Peyer's patch (tissue), 4 donors: ENCODE measurements around the gene CFAP70. TPM values are rescaled to one million over a fixed set of nuclear protein-coding genes. Genes with fewer than 3 reads are reported as not detected.

Experiments used
- DNase-seq, 3 donors: peaks; one replicate each; pipeline ENCODE4 v3.0.0-alpha.2; 2017 to 2019
- H3K27ac ChIP-seq, 4 donors: fragments of 200-600 bp; sonication (generic); one replicate each; pipeline ENCODE4 v1.5.1; 2016 to 2019
- H3K27me3 ChIP-seq, 2 donors: fragments of 200-600 bp; sonication (generic); one replicate each; pipeline ENCODE4 v1.5.1; 2019
- H3K36me3 ChIP-seq, 3 donors: fragments of 200-600 bp; sonication (generic); one replicate each; pipeline ENCODE4 v1.5.1; 2016 to 2019
- H3K4me1 ChIP-seq, 4 donors: fragments of 200-600 bp; sonication (generic); one replicate each; pipeline ENCODE4 v1.5.1; 2016 to 2019
- H3K4me3 ChIP-seq, 4 donors: fragments of 200-600 bp; sonication (generic); 1 replicate in 3 of 4; 2 replicates in 1 of 4; pipeline ENCODE4 v1.5.1; 2016 to 2019; ENCODE audit warnings: mild to moderate bottlenecking in 1 of 4
- H3K9me3 ChIP-seq, 4 donors: fragments of 200-600 bp; sonication (generic); one replicate each; pipeline ENCODE4 v1.5.1; 2016 to 2019; ENCODE audit warnings: mild to moderate bottlenecking in 1 of 4
- POLR2A ChIP-seq, 2 donors: fragments of 450-650 bp; IDR thresholded peaks; one replicate each; pipeline ENCODE4 v1.5.1; 2017; ENCODE audit warnings: antibody characterized with exemption in 2 of 2, mild to moderate bottlenecking in 2 of 2, moderate library complexity in 2 of 2
- total RNA-seq, 4 donors: library from RNA; depleted of rRNA; stranded (reverse); fragments of >200 nt; gene quantifications; one replicate each; pipeline ENCODE4 v1.1.0, GENCODE V29; 2016
- TF ChIP-seq, protein P1 (sequence below), 6 experiments: fragments of 450-650 bp in 4 of 6; fragments of 200-600 bp in 2 of 6; sonication (generic) in 1 of 6; IDR thresholded peaks; one replicate each; pipeline ENCODE4 v1.5.1; 2017 to 2019; ENCODE audit warnings: antibody characterized with exemption in 6 of 6, mild to moderate bottlenecking in 3 of 6, moderate library complexity in 1 of 6

Gene CFAP70
- total RNA-seq, 4 donors from 2014 or later = 0.88 to 5.8 (median 2.5) TPM

DNA sequence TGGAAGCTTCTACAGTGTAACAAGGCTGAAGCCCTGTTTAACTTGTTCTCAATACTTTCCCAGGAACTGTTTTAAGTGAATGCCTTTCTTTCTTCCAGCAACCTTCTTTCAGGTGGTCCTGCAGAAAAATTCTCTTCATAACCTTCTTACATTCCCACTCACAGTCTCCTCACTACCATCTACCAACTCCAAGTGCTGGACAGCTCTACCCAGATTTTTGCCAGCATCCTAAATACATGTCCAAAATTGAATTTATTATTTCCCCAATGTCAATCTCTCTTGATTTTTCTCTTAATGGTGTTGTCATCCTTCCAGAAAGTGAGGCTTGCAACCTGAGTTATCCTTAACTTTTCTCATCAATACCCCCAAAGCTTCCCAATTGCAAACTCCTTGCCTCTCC lies 48.2 kb downstream of the CFAP70 start:
- no peak for DNase-seq
- Histone ChIP-seq H3K9me3 (peaks cover 0 to 7% (median 0%) of the 10 kb centered on the region in 4 donors), H3K27ac (no peak overlapping the region), H3K4me3 (no peak overlapping the region), H3K27me3 (no peaks in the 10 kb centered on the region), H3K4me1 (no peaks in the 10 kb centered on the region), H3K36me3 (no peaks in the 10 kb centered on the region)
- TF ChIP-seq POLR2A (IDR thresholded peaks at IDR 0.05) = no peak
- TF ChIP-seq, protein P1, sequence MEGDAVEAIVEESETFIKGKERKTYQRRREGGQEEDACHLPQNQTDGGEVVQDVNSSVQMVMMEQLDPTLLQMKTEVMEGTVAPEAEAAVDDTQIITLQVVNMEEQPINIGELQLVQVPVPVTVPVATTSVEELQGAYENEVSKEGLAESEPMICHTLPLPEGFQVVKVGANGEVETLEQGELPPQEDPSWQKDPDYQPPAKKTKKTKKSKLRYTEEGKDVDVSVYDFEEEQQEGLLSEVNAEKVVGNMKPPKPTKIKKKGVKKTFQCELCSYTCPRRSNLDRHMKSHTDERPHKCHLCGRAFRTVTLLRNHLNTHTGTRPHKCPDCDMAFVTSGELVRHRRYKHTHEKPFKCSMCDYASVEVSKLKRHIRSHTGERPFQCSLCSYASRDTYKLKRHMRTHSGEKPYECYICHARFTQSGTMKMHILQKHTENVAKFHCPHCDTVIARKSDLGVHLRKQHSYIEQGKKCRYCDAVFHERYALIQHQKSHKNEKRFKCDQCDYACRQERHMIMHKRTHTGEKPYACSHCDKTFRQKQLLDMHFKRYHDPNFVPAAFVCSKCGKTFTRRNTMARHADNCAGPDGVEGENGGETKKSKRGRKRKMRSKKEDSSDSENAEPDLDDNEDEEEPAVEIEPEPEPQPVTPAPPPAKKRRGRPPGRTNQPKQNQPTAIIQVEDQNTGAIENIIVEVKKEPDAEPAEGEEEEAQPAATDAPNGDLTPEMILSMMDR (IDR thresholded peaks at IDR 0.05) = no peak

DNA sequence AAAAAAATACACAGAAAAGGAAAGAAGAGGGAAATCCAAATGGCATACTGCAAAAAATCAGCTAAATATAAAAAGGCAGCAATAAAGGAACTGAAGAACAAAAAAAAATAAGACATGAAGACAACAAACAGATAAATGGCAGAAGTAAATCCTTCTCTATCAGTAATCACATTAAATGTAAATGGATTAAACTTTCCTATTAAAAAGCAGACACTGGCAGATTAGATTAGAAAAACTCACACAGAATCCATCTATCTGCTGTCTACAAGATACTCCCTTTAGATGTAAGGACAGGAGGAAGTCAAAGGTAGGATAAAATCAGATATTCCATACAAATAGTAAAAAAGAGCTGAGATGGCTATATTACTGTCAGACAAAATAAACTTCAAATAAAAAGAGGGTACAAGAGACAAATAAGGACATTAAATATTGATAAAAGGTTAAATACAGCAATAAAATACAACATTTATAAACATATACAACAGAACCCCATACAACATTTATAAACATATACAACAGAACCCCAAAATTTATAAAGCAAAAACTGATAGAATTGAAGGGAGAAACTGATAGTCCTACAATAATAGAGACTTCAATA lies 51.4 kb downstream of the CFAP70 start:
- H3K4me1 ChIP-seq = no peaks in the 10 kb centered on the region
- H3K4me3 ChIP-seq = no peak overlapping the region
- no peaks in the 10 kb centered on the region for H3K27me3 ChIP-seq
- TF ChIP-seq, protein P1 (IDR thresholded peaks at IDR 0.05) = no peak
- TF ChIP-seq POLR2A (IDR thresholded peaks at IDR 0.05) = no peak
- peaks cover 0 to 7% (median 0%) of the 10 kb centered on the region in 4 donors for H3K9me3 ChIP-seq
- H3K36me3 ChIP-seq = no peaks in the 10 kb centered on the region
- DNase-seq = no peak
- no peak overlapping the region for H3K27ac ChIP-seq

DNA sequence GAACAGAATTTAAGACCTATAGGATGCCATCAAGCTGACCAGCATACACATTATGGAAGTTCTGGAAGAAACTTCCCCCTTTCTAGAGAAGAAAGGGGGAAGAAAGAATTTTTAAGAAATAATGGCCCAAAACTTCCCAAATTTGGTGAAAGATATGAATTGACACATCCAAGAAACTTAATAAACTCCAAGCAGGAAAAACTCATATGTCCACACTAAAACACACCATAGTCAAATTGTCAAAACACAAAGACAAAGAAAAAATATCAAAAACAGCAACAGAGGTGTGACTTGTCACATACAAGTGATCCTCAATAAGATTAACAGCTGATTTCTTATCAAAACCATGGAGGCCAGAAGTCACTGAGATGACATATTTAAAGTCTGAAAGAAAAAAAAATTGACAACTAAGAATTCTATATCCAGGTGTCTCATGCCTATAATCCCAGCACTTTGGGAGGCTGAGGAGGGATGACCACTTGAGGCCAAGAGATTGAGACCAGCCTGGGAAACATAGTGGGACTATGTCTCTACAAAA lies 52.4 kb downstream of the CFAP70 start:
- Histone ChIP-seq H3K27ac (no peak overlapping the region), H3K36me3 (no peaks in the 10 kb centered on the region)

DNA sequence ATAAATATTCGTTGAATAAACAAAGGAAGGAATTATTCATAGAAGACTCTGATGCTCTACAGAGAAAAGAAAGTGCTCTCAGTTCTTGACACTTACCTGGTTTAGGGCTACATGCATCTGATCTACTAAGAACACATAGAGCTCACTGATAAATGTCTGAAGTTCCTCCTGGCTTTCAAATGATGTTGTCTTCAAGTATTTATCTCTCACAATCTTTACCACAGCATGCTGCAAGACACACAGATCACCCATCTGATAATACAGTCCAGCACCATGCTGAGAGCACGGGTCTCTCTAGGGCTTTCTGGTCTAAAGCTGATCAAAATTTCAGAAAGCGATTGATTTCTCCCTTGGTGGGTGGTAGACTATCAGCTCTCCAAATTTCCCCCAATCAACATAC lies 61.7 kb downstream of the CFAP70 start:
- Histone ChIP-seq H3K27ac (no peak overlapping the region), H3K4me3 (no peak overlapping the region), H3K27me3 (no peaks in the 10 kb centered on the region), H3K36me3 (no peaks in the 10 kb centered on the region), H3K9me3 (no peaks in the 10 kb centered on the region), H3K4me1 (no peaks in the 10 kb centered on the region)
- TF ChIP-seq POLR2A (IDR thresholded peaks at IDR 0.05) = no peak
- TF ChIP-seq, protein P1 (IDR thresholded peaks at IDR 0.05) = no peak
- no peak for DNase-seq

More for the DNA sequence above, 52.4 kb downstream of the CFAP70 start:
- no peak for TF ChIP-seq POLR2A (IDR thresholded peaks at IDR 0.05)
- TF ChIP-seq, protein P1 (IDR thresholded peaks at IDR 0.05) = no peak
- Histone ChIP-seq H3K27me3 (no peaks in the 10 kb centered on the region), H3K9me3 (peaks cover 0 to 7% (median 0%) of the 10 kb centered on the region in 4 donors), H3K4me3 (no peak overlapping the region), H3K4me1 (no peaks in the 10 kb centered on the region)
- DNase-seq = no peak

DNA sequence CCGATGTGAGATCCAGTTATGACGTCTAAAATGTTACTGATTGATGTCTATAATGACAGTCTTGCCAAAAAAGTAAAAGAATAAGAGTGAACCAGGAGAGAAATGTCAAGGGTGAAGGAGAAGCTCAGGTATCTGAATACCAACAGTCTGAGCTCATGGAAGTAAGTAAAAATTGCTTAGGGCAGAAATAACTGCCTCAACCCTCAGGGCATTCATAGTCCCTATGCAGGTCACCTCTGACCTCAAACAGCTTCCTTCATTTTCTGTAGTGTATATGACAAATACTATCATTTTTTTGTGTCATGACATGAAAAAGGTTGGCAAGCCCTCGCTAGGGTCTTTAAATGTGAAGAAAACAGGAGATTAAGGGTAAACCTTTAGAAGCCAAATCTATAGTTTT lies 65.2 kb downstream of the CFAP70 start:
- DNase-seq = no peak
- Histone ChIP-seq H3K36me3 (no peaks in the 10 kb centered on the region), H3K4me3 (no peak overlapping the region), H3K27me3 (no peaks in the 10 kb centered on the region), H3K27ac (no peak overlapping the region), H3K4me1 (no peaks in the 10 kb centered on the region), H3K9me3 (no peaks in the 10 kb centered on the region)
- TF ChIP-seq POLR2A (IDR thresholded peaks at IDR 0.05) = no peak
- TF ChIP-seq, protein P1 (IDR thresholded peaks at IDR 0.05) = no peak
